Measurements from ENCODE around the gene ARHGDIB.

Gene ARHGDIB

DNA sequence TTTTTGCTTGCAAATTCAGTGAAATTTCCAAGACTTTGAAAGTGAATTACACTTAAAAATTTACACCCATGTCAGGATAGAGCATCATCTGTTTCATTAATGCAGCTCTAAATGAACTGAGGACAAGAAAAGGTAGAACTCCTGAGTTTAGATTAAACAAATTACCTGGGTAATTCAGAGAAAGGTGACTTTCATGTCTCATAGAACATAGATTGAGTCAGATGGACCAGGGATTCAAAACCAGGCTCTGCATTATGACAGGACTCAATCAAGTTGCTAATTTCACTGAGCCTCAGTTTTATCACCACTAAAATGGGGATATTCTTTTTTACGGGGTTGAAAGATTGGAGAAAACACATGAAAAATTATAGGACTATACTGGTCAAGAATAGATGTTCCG lies 4.5 kb downstream of the ARHGDIB start:
- no peak for DNase-seq (ENCODE audit: low read depth in 1 of 2, low spot score in 1 of 2)

DNA sequence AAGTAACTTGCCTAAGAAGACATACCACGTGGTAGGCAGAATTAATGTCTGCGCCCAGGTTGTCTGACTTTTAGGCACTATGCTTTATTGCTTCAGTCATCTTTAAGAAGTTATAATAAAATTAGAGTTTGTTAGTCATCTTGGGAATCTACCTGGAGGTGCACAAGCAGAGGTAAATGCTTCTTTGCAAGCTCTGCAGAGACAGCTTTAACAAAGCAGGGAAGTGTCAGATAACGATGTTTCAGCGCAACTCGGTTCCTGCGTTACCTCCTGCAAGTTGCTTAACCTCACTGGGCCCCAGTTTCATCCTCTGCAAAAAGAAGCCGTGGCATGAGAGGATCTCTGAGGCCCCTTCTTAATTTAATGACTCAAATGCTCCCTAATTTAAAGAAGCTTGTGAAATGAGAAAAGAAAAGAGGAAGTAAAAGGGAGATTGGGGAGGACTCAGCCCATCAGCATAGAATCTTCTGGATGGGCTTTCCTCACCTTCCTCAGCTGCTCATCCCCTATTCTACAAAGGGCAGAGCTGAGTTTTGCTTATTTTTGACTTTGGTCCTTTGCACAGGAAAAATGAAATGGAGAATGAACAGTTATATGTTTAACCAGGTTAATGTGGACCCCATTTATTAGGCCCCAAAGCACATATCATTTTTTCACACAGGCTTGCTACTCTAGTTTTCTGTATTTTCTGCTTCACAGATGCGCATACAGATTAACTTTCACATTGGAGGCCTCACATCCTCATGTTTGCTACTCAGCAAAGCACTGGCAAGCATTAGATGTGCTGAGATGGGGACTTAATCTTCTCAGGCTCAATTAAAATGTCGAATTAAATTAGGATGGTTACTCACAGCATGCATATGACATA lies 5.1 kb downstream of the ARHGDIB start:
- DNase-seq (ENCODE audit: low read depth in 1 of 2, low spot score in 1 of 2) = no peak

DNA sequence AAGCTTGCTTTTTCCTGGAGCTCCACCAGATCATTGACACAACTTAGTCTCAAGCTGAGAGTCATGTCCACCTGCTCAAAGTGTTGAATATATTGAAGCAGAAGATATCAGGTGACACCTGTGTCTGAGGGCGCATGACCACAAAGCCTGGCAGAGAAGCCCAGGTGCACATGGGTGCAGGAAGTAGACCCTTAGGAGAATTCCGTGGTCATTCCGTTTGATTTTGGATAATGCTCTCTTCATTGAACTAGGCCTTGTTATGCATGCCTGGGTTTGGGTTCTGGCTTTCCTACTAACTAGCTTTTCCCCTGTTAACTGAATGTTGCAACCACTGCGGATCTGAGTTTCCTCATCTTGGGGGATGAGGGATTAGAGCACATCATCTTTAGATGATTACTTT lies 7.1 kb downstream of the ARHGDIB start:
- no peak for DNase-seq (ENCODE audit: low read depth in 1 of 2, low spot score in 1 of 2)

DNA sequence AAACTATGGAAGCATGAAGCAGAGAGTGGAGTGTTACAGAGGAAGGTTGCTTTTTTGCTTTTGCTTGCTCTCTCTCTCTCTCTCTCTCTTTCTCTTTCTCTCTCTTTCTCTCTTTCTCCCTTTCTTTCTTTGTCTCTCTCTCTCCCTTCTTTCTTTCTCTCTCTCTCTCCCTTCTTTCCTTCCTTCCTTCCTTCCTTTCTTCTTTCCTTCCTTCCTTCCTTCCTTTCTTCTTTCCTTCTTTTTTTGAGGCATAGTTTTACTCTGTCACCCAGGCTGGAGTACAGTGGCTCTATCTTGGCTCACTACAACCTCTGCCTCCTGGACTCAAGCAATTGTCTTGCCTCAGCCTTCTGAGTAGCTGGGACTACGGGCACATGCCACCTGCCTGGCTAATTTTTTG lies 7.6 kb downstream of the ARHGDIB start:
- no peak for DNase-seq (ENCODE audit: low read depth in 1 of 2, low spot score in 1 of 2)

DNA sequence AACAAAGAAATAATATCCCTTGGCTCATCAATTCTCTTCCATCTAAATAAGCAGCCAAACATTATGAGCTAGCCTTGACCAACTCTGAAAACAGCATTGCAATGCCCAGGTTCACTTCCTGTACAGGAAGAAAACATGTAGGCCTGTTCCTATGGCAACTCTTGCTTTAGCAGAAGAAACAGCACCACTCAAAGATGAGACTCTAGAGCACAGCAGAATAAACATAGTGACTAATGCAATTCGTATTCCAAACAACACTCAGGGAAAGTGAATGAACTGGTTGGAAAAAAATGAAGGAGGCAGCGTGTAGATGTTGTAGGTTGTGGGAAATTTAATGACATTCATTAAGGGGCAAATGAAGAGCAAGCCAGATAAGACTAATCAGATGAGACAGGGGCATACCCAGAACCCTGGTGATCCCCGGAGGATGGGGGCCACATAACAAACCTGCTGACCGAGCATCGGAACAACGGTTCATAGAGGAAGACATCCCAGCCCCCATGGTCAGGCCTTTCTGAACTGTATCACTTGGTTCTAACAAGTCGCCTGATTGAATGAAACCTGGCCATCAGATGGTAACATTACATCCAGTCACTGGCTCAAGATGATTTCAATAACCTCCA lies 9.0 kb downstream of the ARHGDIB start:
- no peak for DNase-seq (ENCODE audit: low read depth in 1 of 2, low spot score in 1 of 2)

DNA sequence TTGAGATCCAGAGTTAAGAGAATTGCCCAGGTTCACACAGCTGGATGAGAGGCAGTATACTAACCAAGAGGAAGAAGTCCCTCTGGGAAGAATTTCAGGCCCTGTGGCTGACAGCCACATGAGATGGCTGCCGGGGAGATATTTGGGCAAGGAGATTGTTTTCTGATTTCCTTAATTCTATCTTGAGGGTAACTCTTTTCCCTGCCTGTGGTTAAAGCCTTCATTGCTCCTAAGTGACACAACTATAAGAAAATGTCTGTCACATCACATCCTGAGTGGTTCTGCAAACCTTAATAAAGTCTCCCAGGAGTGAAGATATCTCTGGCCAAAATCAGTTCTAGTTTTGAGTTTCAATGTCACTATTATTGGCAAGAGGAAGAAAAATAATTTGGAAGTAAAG lies 9.6 kb downstream of the ARHGDIB start:
- DNase-seq (ENCODE audit: low read depth in 1 of 2, low spot score in 1 of 2) = no peak

DNA sequence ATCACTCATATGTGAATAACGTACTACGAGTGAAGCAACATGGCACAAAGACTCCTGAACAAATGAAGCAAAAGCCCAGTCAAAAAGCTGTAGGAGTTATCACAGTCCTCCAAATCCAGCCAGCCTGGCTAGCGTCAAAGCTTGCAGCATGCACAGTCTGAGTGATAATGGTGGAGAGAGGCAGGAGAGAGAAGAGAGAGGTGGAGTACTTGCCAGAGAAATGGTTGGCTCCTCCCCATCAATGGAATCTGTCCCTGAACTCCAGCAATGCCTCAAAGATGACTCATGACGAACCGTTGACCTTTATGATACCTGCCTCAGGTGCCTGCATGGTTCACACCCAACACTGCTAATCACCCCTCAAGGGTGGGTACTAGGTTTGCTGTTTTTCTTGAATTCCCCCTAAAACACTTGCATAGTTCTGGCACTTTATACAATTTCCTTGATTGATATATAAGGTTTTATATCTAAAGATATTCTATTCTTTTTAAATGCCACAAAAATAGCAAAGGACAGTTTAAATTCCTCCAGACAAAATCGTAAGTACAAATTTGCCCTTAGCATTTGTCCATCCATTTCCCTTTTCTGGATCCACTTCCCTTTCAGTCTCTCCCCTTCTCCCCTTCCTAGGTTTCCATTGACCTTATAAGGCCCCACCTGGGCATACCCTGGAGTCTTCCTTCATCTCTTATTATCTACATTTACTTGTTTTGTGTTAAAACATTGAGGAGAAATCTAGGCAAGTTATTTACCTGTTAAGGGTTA lies 10.2 kb downstream of the ARHGDIB start:
- DNase-seq (ENCODE audit: low read depth in 1 of 2, low spot score in 1 of 2) = no peak

DNA sequence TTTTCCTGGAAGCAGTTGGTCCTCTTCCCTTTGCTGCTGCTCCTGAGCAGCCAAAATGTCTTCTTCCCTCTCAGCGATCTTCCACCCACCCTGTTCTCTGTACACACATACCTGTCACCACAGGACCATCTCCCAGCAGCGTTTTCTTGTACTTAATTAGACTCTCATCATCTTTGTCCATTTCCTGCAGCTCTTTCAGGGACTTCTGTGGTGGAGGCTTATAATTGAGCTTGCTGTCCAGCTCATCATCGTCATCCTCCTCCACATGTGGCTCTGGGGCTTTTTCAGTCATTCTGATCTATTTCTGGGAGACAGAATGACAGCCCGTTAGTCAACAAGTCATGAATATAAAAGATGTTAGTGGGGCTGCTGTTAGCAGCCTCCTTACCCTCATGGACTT lies 11.0 kb downstream of the ARHGDIB start:
- no peak for DNase-seq (ENCODE audit: low read depth in 1 of 2, low spot score in 1 of 2)

DNA sequence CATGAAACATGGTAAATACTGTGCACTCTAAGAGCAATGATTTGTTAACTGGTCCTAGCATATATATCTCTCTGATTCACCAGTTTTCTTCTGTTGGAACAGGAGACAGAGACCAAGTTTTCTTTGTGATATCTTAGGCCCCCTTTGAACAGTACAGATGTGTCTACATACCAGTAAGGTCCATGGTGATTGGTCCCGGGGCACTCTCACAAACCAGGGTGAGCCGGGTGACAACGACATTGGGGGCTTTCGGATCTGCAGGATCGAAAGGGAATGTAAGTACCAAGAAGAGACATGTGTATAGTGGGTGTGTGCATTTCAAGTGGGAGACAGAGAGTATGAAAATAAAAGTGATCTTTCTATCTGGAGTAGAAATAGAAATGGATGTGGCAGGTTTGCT lies 11.8 kb downstream of the ARHGDIB start:
- no peak for DNase-seq (ENCODE audit: low read depth in 1 of 2, low spot score in 1 of 2)

DNA sequence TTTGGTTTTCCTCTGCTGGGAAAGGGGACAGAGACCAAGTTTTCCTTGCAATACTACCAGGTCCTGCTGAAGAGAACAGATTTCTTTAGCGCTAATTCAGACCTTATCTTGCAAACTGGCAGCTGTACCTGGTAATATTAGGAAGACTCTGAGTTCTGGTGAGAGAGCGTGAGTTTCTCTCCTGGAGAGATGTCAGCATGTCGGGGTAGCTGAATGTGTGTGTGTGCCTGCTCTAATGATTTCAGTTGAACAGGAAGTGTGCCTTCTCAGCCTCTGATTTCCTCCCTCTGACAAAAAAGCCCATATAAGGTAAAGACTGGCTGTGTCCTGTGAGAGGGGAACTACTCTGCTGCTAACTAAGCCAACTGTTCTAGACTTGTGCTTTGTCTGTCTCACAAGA lies 12.7 kb downstream of the ARHGDIB start:
- DNase-seq (ENCODE audit: low read depth in 1 of 2, low spot score in 1 of 2) = no peak

DNA sequence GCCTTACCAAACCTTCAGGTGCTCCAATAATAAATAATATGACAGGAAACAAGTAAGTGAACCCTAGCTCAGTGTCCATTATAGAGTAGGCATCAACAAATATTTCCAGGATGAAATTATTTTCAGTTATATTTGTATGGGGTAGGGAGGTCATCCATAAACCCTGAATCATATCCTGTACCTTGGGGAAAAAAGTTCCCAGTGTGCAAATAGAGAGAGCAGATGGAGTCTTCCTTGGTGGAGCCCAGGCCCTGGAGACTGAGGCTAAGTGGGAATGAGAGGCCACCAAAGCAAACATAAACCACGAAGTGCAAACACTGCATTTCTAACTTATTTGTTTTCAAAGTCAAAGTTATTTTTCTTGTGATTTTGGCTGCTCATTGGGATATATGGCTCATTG lies 14.5 kb downstream of the ARHGDIB start:
- no peak for DNase-seq (ENCODE audit: low read depth in 1 of 2, low spot score in 1 of 2)

DNA sequence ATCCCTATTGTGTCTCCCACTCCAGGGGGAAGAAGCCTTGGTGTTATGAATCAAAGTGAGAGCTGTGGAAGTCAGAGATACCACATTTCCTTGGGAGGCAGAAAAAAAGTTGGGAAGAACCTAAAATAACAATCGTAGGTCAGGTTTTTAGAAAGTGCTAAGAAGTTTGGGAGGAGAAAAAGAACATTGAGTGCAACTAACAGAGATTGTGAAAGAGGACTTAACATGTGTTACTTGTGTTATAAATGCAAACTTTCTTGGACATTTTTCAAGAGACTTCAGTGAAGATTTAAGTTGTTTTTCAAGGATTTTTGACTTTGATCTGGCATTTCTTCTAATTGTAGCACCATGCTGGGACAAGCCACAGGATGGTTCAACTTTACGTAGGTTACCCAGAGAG lies 15.2 kb downstream of the ARHGDIB start:
- no peak for DNase-seq (ENCODE audit: low read depth in 1 of 2, low spot score in 1 of 2)

DNA sequence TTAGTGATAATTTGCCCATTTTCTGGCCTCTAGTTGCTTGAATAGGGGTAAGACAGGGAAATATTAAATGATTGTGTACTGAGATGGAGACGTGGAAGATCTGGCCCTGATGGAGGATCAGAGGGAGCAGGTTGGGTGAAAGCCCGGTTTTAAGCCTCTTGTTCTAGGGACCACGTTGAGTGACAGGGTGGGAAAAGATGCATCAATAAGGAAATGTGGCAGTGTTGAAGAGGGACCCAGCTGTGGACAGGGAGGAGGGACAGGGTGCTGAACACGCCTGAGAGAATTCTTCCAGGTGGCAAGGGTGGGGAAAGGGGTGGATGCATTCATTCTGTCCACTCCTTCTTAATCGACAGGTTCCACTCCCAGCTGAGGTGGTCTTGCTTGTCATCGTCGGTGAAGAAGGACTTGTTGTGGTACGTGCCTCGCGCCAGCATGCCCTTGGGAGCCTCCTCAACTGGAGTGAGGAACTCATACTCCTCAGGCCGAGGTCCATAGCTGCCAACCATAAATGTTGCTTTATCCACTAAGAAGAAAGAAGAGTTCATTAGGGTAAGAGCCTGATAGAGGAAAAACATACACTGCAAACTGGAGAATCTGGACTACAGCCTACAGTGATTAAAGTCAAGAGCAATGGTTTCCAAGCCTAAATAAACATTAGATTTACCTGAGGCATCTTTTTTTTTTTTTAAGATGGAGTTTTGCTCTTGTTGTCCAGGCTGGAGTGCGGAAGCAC lies 19.0 kb downstream of the ARHGDIB start:
- no peak for DNase-seq (ENCODE audit: low read depth in 1 of 2, low spot score in 1 of 2)

DNA sequence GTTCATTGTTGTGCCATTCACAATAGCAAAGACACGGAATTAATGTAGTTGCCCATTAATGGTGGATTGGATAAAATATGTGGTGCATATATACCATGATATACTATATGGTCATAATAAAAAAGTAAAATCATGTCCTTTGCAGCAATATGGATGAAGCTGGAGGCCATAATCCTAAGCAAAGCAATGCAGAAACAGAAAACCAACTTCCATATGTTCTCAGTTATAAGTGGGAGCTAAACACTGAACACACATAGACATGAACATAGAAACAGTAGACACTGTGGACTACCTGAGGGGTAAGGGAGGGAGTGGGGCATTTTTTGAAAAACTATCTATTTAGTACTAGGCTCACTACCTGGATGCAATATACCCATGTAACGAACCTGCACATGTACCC lies 20.0 kb downstream of the ARHGDIB start:
- no peak for DNase-seq (ENCODE audit: low read depth in 1 of 2, low spot score in 1 of 2)

DNA sequence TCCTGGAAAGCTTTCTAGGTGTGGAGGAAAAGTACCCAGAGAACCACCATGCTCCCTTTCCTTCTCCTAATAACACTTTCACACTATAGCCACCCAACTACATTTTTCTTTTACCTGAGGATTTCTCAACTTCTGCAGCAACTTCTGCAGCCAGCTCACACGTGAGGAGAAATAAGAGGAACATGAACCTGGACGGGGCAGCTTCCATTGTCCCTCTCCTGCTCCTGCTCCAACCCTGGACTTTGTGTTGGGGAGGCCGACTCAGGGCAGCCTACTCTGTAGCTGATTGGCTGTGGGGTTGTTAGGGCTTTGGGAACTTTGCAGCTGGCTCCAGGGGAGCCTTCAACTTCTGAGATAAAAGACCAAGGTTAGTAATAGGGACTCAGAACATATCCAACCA lies 23.1 kb downstream of the ARHGDIB start, which contains the start of gene ERP27:
TSS of gene ERP27 (minus strand) at position 237 of the 400 bp plus-strand sequence. CDS start at position 208, 29 bp downstream.
- no peak for DNase-seq (ENCODE audit: low read depth in 1 of 2, low spot score in 1 of 2)

DNA sequence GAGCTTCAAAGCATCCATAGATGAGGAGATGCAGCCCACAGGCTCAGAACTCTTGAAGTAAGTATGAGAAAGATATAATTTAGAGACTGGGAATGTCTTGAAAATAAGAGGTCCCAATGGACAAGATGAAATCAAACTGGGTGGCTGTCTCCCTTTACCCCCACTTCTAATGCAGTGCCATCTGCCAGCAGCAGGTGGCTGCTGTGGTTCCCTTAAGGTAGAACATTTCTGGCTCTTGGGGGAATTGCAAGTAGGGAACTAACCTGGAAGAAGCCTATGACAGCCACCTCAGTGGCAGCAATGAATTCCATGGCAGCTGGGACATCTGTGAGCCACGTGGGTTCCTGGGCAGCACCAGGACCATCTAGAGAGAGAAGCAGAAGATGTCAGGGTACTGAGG lies 23.7 kb downstream of the ARHGDIB start:
- no peak for DNase-seq (ENCODE audit: low read depth in 1 of 2, low spot score in 1 of 2)

DNA sequence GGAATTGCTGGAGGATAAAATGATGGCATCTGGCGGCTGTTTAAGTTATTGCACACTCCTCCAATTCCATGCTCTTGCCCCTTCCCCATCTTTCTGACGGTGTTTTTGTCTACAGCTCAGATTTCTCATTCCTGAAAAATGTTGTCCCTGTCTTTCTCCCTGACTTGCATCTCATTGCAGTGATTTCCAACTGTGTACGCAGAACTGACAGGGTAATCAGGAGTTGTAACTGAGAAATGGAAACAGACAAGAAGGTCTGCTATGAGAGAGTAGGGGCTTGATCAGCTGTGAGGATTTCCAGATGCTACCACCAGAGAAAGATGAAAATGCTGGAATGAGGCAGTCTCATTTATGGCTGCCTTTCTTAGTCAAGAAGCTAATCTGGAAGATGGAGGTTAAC lies 24.4 kb downstream of the ARHGDIB start:
- no peak for DNase-seq (ENCODE audit: low read depth in 1 of 2, low spot score in 1 of 2)

DNA sequence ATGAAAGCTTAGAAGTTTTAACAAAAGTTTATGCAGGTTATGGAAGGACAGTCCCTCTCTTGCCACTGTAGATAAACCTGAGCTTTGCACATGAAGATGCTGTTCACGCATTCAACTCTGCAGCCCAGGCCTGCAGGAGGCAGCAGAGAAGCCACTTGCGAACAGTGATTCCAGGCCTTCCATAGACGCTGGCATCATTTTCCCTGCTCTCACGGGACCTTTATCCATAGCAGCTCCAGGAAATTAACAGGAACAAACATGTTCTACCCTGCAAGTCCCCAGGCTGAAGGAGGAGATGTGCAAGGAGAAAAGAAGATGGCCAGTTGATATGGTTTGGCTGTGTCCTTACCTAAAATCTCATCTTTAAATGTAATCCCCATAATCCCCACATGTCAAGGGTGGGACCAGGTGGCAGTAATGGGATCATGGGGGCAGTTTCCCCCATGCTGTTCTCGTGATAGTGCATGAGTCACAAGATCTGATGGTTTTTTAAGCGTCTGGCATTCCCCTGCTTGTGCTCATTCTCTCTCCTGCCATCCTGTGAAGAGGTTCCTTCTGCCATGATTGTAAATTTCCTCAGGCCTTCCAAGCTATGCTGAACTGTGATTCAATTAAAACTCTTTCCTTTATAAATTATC lies 25.1 kb downstream of the ARHGDIB start:
- no peak for DNase-seq (ENCODE audit: low read depth in 1 of 2, low spot score in 1 of 2)

DNA sequence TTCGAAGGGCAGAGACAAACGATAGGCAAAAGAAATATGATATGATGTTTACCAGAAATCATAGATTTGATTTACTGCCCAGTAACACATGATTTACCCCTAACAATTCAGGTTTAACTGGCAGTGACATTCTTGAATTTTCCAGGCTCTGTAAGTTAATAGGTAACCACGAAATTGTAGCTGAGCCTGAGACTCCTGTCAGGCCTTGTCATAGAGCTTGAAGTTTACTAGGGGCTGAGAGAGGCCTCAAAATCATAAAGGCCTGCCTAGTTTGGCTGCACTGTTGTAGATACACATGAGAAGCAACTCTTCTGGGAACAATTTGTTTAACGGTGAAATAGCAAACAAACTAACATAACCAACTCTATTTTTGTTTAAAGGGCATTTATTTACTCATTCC lies 26.4 kb downstream of the ARHGDIB start:
- DNase-seq (ENCODE audit: low read depth in 1 of 2, low spot score in 1 of 2) = no peak

DNA sequence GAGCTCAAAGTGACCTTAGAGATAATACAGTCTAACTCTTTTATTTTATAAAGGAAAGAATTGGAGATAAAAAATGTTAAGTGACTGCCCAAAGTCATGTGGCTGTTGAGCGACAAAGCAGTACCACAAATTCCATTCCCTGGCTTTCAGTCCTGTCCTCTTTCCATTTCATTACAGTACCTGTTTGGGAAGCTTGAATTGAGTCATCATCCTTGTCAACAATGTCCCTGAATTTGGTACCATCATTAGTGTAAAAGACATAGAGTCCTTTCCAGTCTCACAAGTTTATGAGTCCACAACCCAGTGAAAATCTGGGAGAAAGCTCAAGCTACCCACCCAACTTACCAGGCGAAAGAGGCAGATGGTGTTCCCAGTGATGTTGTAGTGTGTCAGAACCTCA lies 26.9 kb downstream of the ARHGDIB start:
- DNase-seq (ENCODE audit: low read depth in 1 of 2, low spot score in 1 of 2) = no peak

Measured in stimulated activated CD4-positive, alpha-beta T cell treated with anti-CD3 and anti-CD28 coated beads, Interleukin-15, amount 100 ng/mL, for 1 hour (primary cell).